ENCODE data around the gene CNTN2. TPM values are rescaled to one million over a fixed set of nuclear protein-coding genes. Genes with fewer than 3 reads are reported as not detected.

CNTN2 gene
- total RNA-seq, 1 donor from 2014 or later, result 0.10 TPM

DNA sequence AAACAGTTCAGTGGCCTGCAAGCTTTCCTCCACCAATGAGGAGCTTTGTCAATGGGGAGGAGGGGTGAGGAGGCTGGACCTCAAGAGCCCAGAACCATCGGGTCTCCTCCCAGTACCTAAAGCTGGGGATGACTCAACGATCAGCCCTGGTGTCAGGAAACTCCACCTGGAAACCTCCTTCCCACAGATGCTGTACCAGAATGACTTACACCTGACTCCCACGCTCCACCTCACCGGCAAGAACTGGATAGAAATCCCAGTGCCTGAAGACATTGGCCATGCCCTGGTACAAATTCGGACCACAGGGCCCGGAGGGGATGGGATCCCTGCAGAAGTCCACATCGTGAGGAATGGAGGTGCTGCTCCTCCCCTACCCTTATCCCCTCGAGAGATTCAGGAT, 29.9 kb downstream of the CNTN2 start:
- no peak for TF ChIP-seq CTCF (IDR thresholded peaks at IDR 0.05; ENCODE audit: unreplicated experiment)
- H3K36me3 Mint-ChIP-seq (ENCODE audit: low read depth, unreplicated experiment), result no peaks in the 10 kb centered on the region
- no peaks in the 10 kb centered on the region for H3K9me3 Mint-ChIP-seq (ENCODE audit: unreplicated experiment)
- no peaks in the 10 kb centered on the region for H3K4me1 Mint-ChIP-seq (ENCODE audit: unreplicated experiment)
- H3K4me3 Mint-ChIP-seq (ENCODE audit: unreplicated experiment), result no peak overlapping the region
- H3K27me3 Mint-ChIP-seq (ENCODE audit: unreplicated experiment), result peaks cover 9% of the 10 kb centered on the region
- no peak overlapping the region for H3K27ac Mint-ChIP-seq (ENCODE audit: unreplicated experiment)
- DNase-seq (ENCODE audit: low spot score), result no peak

DNA sequence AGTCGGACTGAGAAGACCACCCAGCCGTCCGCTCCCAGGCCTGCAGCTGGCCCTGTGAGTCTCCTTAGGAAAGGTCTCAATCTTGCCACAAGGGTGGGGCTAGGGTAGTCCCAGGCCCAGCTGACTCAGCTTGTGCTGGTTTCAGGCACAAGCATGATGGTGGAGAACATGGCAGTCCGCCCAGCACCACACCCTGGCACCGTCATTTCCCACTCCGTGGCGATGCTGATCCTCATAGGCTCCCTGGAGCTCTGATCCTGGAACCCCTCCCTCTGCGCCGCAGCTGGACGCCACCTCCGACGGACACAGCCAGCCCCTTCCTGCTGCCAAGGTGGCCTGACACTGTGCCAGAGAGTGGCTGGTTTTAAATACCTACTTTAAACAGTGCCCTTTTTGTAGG, 30.5 kb downstream of the CNTN2 start:
- no peaks in the 10 kb centered on the region for H3K36me3 Mint-ChIP-seq (ENCODE audit: low read depth, unreplicated experiment)
- H3K27me3 Mint-ChIP-seq (ENCODE audit: unreplicated experiment), result peaks cover 9% of the 10 kb centered on the region
- no peak for DNase-seq (ENCODE audit: low spot score)
- H3K4me3 Mint-ChIP-seq (ENCODE audit: unreplicated experiment), result no peak overlapping the region
- no peaks in the 10 kb centered on the region for H3K4me1 Mint-ChIP-seq (ENCODE audit: unreplicated experiment)
- TF ChIP-seq CTCF (IDR thresholded peaks at IDR 0.05; ENCODE audit: unreplicated experiment), result no peak
- H3K27ac Mint-ChIP-seq (ENCODE audit: unreplicated experiment), result no peak overlapping the region
- no peaks in the 10 kb centered on the region for H3K9me3 Mint-ChIP-seq (ENCODE audit: unreplicated experiment)

DNA sequence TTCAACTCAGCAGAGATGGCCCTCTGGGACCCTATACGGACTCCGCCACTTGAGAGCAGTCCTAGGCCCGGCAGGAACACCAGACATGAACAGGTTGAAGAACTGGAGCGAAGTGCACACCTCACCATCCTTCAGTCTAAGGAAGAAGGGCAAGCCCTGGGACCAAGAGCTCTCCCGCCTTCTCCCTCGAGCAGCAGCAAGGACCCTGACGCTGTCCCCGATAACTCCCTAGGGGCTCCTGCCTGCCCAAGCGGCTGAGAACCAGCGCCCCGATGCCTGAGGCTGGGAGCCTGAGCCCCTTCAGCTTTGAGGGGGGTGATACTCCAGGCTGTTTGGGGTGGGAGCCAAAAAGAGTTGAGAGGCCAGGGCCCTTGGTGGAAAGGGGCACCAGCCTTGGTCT, 31.1 kb downstream of the CNTN2 start:
- Mint-ChIP-seq H3K4me1 (ENCODE audit: unreplicated experiment) (no peaks in the 10 kb centered on the region), H3K9me3 (ENCODE audit: unreplicated experiment) (no peaks in the 10 kb centered on the region), H3K27ac (ENCODE audit: unreplicated experiment) (no peak overlapping the region), H3K27me3 (ENCODE audit: unreplicated experiment) (peaks cover 9% of the 10 kb centered on the region), H3K4me3 (ENCODE audit: unreplicated experiment) (no peak overlapping the region), H3K36me3 (ENCODE audit: low read depth, unreplicated experiment) (no peaks in the 10 kb centered on the region)
- TF ChIP-seq CTCF (IDR thresholded peaks at IDR 0.05; ENCODE audit: unreplicated experiment), result no peak
- no peak for DNase-seq (ENCODE audit: low spot score)

DNA sequence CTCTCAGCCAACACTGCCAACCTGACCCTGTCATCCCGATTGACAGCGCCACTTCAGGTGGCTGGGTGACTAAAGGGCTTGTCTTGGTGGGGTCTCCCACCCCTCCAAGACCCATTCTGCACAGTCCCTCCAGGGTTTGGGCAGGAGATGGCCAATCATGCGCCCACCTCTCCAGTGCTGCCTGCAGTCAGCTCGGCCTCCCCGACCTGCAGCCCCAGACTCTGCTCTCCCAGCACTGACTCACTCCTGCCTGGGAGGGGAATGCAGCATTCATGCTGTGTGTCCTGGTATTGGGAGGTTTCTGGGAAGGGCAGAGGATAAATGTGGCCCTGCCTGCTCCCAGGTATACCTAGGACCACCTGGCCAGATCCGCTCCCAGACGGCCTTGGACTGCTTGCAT, 31.5 kb downstream of the CNTN2 start:
- Mint-ChIP-seq H3K4me3 (ENCODE audit: unreplicated experiment) (no peak overlapping the region), H3K36me3 (ENCODE audit: low read depth, unreplicated experiment) (no peaks in the 10 kb centered on the region), H3K27ac (ENCODE audit: unreplicated experiment) (peak overlapping the region; percentile 18), H3K27me3 (ENCODE audit: unreplicated experiment) (peaks cover 9% of the 10 kb centered on the region), H3K4me1 (ENCODE audit: unreplicated experiment) (no peaks in the 10 kb centered on the region), H3K9me3 (ENCODE audit: unreplicated experiment) (no peaks in the 10 kb centered on the region)
- no peak for DNase-seq (ENCODE audit: low spot score)
- TF ChIP-seq CTCF (IDR thresholded peaks at IDR 0.05; ENCODE audit: unreplicated experiment), result no peak

DNA sequence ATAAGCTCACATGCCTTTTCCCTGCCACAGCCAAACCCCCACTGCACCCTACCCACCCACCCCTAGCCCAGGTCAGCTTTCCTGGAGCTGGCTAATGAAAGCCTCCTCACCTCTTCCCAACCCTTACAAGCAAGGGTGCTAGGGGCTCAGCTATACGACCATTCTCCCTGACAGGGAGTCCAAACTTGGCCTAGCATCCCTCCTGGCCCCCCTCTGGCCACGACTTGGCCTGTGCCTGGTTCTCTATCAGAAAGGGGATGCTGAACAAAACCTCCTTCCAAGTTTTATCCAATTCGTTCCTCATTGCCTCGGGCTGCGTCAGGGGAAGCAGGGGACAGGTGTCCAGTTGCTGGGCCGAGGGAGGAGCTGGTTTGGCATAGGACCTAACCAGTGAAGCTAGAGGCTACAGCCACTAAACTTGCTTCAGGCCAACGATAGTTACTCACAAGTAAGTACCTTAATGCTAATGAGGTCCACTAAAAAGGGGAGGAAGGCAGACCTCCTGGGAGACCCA, 32.7 kb downstream of the CNTN2 start:
- no peak overlapping the region for H3K4me3 Mint-ChIP-seq (ENCODE audit: unreplicated experiment)
- no peaks in the 10 kb centered on the region for H3K36me3 Mint-ChIP-seq (ENCODE audit: low read depth, unreplicated experiment)
- H3K4me1 Mint-ChIP-seq (ENCODE audit: unreplicated experiment), result no peaks in the 10 kb centered on the region
- H3K9me3 Mint-ChIP-seq (ENCODE audit: unreplicated experiment), result no peaks in the 10 kb centered on the region
- no peak for TF ChIP-seq CTCF (IDR thresholded peaks at IDR 0.05; ENCODE audit: unreplicated experiment)
- H3K27ac Mint-ChIP-seq (ENCODE audit: unreplicated experiment), result no peak overlapping the region
- no peak for DNase-seq (ENCODE audit: low spot score)
- peaks cover 9% of the 10 kb centered on the region for H3K27me3 Mint-ChIP-seq (ENCODE audit: unreplicated experiment)

Data from endothelial cell (in vitro differentiated cells).